Measurements from ENCODE around the gene CNIH3. TPM values are rescaled to one million over a fixed set of nuclear protein-coding genes. Genes with fewer than 3 reads are reported as not detected.

Gene CNIH3
- total and polyA plus RNA-seq, 7 experiments from 2014 or later, result 1.0 to 4.2 (median 2.0) TPM

GRCh38 chr1:224767676-224768075 is 151.6 kb downstream of the CNIH3 start:
- Histone ChIP-seq H3K27ac (ENCODE audit: low read depth, low read length) (no peak overlapping the region), H3K4me3 (ENCODE audit: low read length) (no peak overlapping the region), H3K36me3 (ENCODE audit: control insufficient read depth in 2 of 3, insufficient read depth in 3 of 3, low read length in 3 of 3) (no peaks in the 10 kb centered on the region), H3K9me3 (ENCODE audit: control insufficient read depth in 2 of 3, low read length in 3 of 3) (no peaks in the 10 kb centered on the region), H3K27me3 (ENCODE audit: control insufficient read depth in 2 of 2, insufficient read depth in 2 of 2, low read length in 2 of 2) (no peaks in the 10 kb centered on the region), H3K4me1 (ENCODE audit: control insufficient read depth in 2 of 2, insufficient read depth in 2 of 2, low read length in 2 of 2) (no peaks in the 10 kb centered on the region)
- DNase-seq (no peak), ATAC-seq (no peak)
- H3K9me3 Mint-ChIP-seq, result peaks cover 0 to 1% (median 0%) of the 10 kb centered on the region in 11 donors
- no peak overlapping the region for H3K27ac Mint-ChIP-seq
- CTCF ChIA-PET, result no interaction called here
- no peak overlapping the region for H3K4me3 Mint-ChIP-seq
- H3K4me1 Mint-ChIP-seq, result no peaks in the 10 kb centered on the region
- peaks cover 7 to 23% (median 21%) of the 10 kb centered on the region in 5 donors for H3K27me3 Mint-ChIP-seq
- intact Hi-C loops (cut with micrococcal nuclease), result no loop called here
- POLR2A ChIA-PET, result no interaction called here
- no peaks in the 10 kb centered on the region for H3K36me3 Mint-ChIP-seq

GRCh38 chr1:224768971-224769370 is 152.9 kb downstream of the CNIH3 start:
- Histone ChIP-seq H3K9me3 (ENCODE audit: control insufficient read depth in 2 of 3, low read length in 3 of 3) (no peaks in the 10 kb centered on the region), H3K27ac (ENCODE audit: low read depth, low read length) (no peak overlapping the region), H3K36me3 (ENCODE audit: control insufficient read depth in 2 of 3, insufficient read depth in 3 of 3, low read length in 3 of 3) (no peaks in the 10 kb centered on the region), H3K27me3 (ENCODE audit: control insufficient read depth in 2 of 2, insufficient read depth in 2 of 2, low read length in 2 of 2) (no peaks in the 10 kb centered on the region), H3K4me1 (ENCODE audit: control insufficient read depth in 2 of 2, insufficient read depth in 2 of 2, low read length in 2 of 2) (no peaks in the 10 kb centered on the region), H3K4me3 (ENCODE audit: low read length) (no peak overlapping the region)
- H3K36me3 Mint-ChIP-seq, result no peaks in the 10 kb centered on the region
- H3K27me3 Mint-ChIP-seq, result peaks cover 7 to 24% (median 21%) of the 10 kb centered on the region in 5 donors
- no peak for DNase-seq
- intact Hi-C loops (cut with micrococcal nuclease), result no loop called here
- ChIA-PET CTCF (no interaction called here), POLR2A (no interaction called here)
- no peak overlapping the region for H3K27ac Mint-ChIP-seq
- no peak for ATAC-seq
- H3K9me3 Mint-ChIP-seq, result peaks cover 0 to 1% (median 0%) of the 10 kb centered on the region in 11 donors
- no peak overlapping the region for H3K4me3 Mint-ChIP-seq
- H3K4me1 Mint-ChIP-seq, result no peaks in the 10 kb centered on the region

DNA sequence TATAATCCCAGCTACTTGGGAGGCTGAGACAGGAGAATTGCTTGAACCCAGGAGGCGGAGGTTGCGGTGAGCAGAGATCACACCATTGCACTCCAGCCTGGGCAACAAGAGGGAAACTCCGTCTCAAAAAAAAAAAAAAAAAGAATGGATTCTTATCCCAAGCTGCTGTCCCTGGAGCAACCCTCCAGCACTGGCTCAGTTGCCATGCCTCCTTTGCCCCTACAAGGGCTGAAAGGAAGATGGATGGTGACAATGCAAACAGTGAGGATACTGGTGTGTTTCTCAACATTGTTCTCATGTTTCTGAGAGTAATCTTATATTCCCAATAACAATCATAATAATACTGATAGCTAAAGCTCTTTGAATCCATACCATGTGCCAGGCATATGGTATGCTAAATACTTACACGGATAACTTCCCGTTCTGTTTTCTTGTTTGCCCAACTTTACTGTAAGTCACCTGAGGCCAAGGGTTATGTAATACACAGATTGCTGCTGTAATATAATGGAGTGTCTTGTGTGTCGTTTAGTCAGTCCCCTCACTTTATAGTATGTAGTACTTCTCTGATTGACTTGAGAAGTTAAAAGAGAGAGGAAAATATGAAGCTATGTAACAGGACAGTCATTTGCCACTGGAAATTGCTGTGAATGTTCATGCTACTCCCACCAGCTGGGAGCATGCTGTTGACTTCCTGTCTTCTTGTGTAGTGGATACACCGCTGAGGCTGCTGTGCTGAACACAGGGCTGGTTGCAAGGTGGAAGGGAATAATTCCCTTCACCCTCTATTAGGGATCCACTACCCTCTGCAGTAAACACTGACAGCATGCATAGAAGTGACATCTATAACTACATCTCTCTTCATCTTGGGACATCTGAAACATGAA is 153.6 kb downstream of the CNIH3 start:
- ATAC-seq, result no peak
- Mint-ChIP-seq H3K4me3 (no peak overlapping the region), H3K27me3 (peaks cover 6 to 29% (median 24%) of the 10 kb centered on the region in 5 donors), H3K4me1 (no peaks in the 10 kb centered on the region), H3K9me3 (no peaks in the 10 kb centered on the region), H3K27ac (no peak overlapping the region), H3K36me3 (no peaks in the 10 kb centered on the region)
- H3K4me1 ChIP-seq (ENCODE audit: control insufficient read depth in 2 of 2, insufficient read depth in 2 of 2, low read length in 2 of 2), result no peaks in the 10 kb centered on the region
- no peak for DNase-seq
- H3K27ac ChIP-seq (ENCODE audit: low read depth, low read length), result no peak overlapping the region
- H3K9me3 ChIP-seq (ENCODE audit: control insufficient read depth in 2 of 3, low read length in 3 of 3), result no peaks in the 10 kb centered on the region
- no peaks in the 10 kb centered on the region for H3K36me3 ChIP-seq (ENCODE audit: control insufficient read depth in 2 of 3, insufficient read depth in 3 of 3, low read length in 3 of 3)
- ChIA-PET CTCF (no interaction called here), POLR2A (no interaction called here)
- no peaks in the 10 kb centered on the region for H3K27me3 ChIP-seq (ENCODE audit: control insufficient read depth in 2 of 2, insufficient read depth in 2 of 2, low read length in 2 of 2)
- H3K4me3 ChIP-seq (ENCODE audit: low read length), result no peak overlapping the region
- intact Hi-C loops (cut with micrococcal nuclease), result no loop called here

DNA sequence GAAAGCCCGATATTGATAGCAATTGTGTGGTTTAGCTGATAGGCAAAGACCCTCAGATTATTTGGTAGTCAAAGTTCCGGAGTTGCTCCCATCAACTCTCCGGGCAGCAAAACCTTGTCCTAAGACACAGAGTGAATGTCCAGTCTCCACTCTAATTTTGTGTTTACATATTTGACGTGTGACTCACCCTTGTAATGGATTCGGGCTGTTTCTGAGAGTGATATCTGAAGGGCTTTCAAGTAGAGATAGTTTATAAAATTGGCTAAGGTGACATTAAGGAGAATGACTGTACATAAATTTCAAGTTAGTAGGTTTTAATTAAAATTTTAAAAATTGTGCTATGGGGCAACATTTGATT is 154.2 kb downstream of the CNIH3 start:
- H3K27ac Mint-ChIP-seq, result no peak overlapping the region
- Histone ChIP-seq H3K27ac (ENCODE audit: low read depth, low read length) (no peak overlapping the region), H3K4me3 (ENCODE audit: low read length) (no peak overlapping the region), H3K27me3 (ENCODE audit: control insufficient read depth in 2 of 2, insufficient read depth in 2 of 2, low read length in 2 of 2) (no peaks in the 10 kb centered on the region), H3K9me3 (ENCODE audit: control insufficient read depth in 2 of 3, low read length in 3 of 3) (no peaks in the 10 kb centered on the region), H3K4me1 (ENCODE audit: control insufficient read depth in 2 of 2, insufficient read depth in 2 of 2, low read length in 2 of 2) (no peaks in the 10 kb centered on the region), H3K36me3 (ENCODE audit: control insufficient read depth in 2 of 3, insufficient read depth in 3 of 3, low read length in 3 of 3) (no peaks in the 10 kb centered on the region)
- no peak for DNase-seq
- POLR2A ChIA-PET, result no interaction called here
- intact Hi-C loops (cut with micrococcal nuclease), result no loop called here
- H3K27me3 Mint-ChIP-seq, result peaks cover 4 to 27% (median 23%) of the 10 kb centered on the region in 5 donors
- no peak for ATAC-seq
- no peaks in the 10 kb centered on the region for H3K9me3 Mint-ChIP-seq
- no peaks in the 10 kb centered on the region for H3K4me1 Mint-ChIP-seq
- CTCF ChIA-PET, result no interaction called here
- no peak overlapping the region for H3K4me3 Mint-ChIP-seq
- H3K36me3 Mint-ChIP-seq, result no peaks in the 10 kb centered on the region

GRCh38 chr1:224773646-224774045 is 157.5 kb downstream of the CNIH3 start:
- Histone ChIP-seq H3K4me1 (ENCODE audit: control insufficient read depth in 2 of 2, insufficient read depth in 2 of 2, low read length in 2 of 2) (no peaks in the 10 kb centered on the region), H3K9me3 (ENCODE audit: control insufficient read depth in 2 of 3, low read length in 3 of 3) (no peaks in the 10 kb centered on the region), H3K36me3 (ENCODE audit: control insufficient read depth in 2 of 3, insufficient read depth in 3 of 3, low read length in 3 of 3) (no peaks in the 10 kb centered on the region), H3K27ac (ENCODE audit: low read depth, low read length) (no peak overlapping the region), H3K27me3 (ENCODE audit: control insufficient read depth in 2 of 2, insufficient read depth in 2 of 2, low read length in 2 of 2) (no peaks in the 10 kb centered on the region), H3K4me3 (ENCODE audit: low read length) (no peak overlapping the region)
- Mint-ChIP-seq H3K9me3 (no peaks in the 10 kb centered on the region), H3K27ac (no peak overlapping the region), H3K27me3 (peaks cover 0 to 28% (median 14%) of the 10 kb centered on the region in 5 donors), H3K4me3 (no peak overlapping the region), H3K36me3 (no peaks in the 10 kb centered on the region), H3K4me1 (no peaks in the 10 kb centered on the region)
- ChIA-PET CTCF (no interaction called here), POLR2A (no interaction called here)
- no peak for ATAC-seq
- intact Hi-C loops (cut with micrococcal nuclease), result no loop called here
- DNase-seq, result no peak

DNA sequence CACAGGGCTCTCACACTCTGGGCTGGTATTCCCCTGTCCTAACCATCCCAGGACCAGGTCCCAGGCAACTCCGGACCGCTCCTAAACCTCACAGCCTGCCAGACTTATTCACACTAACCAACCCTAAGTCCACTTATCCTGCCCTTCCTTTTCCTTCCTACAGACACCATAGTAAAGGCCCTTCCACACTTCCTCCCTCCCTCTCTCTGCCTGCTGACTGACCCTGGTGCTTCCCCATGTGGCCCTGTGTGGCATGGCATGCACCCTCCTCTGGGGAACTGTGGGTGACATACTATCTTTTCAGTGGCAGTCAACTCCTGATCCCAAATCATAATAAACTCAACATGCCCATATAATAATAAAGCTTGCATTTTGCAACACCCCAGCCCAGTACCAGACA is 158.3 kb downstream of the CNIH3 start:
- Mint-ChIP-seq H3K4me1 (no peaks in the 10 kb centered on the region), H3K36me3 (no peaks in the 10 kb centered on the region), H3K27ac (no peak overlapping the region), H3K27me3 (peaks cover 0 to 28% (median 14%) of the 10 kb centered on the region in 5 donors), H3K4me3 (no peak overlapping the region), H3K9me3 (no peaks in the 10 kb centered on the region)
- H3K4me1 ChIP-seq (ENCODE audit: control insufficient read depth in 2 of 2, insufficient read depth in 2 of 2, low read length in 2 of 2), result no peaks in the 10 kb centered on the region
- POLR2A ChIA-PET, result no interaction called here
- H3K27ac ChIP-seq (ENCODE audit: low read depth, low read length), result no peak overlapping the region
- no peak overlapping the region for H3K4me3 ChIP-seq (ENCODE audit: low read length)
- intact Hi-C loops (cut with micrococcal nuclease), result no loop called here
- DNase-seq (no peak), ATAC-seq (no peak)
- CTCF ChIA-PET, result no interaction called here
- no peaks in the 10 kb centered on the region for H3K36me3 ChIP-seq (ENCODE audit: control insufficient read depth in 2 of 3, insufficient read depth in 3 of 3, low read length in 3 of 3)
- H3K9me3 ChIP-seq (ENCODE audit: control insufficient read depth in 2 of 3, low read length in 3 of 3), result no peaks in the 10 kb centered on the region
- H3K27me3 ChIP-seq (ENCODE audit: control insufficient read depth in 2 of 2, insufficient read depth in 2 of 2, low read length in 2 of 2), result no peaks in the 10 kb centered on the region

- no peak for ATAC-seq
- Mint-ChIP-seq H3K9me3 (peaks cover 0 to 1% (median 0%) of the 10 kb centered on the region in 11 donors), H3K4me1 (peaks cover 0 to 3% (median 0%) of the 10 kb centered on the region in 7 donors), H3K27ac (no peak overlapping the region), H3K27me3 (peaks cover 0 to 22% (median 11%) of the 10 kb centered on the region in 5 donors), H3K36me3 (no peaks in the 10 kb centered on the region), H3K4me3 (no peak overlapping the region)
- no peaks in the 10 kb centered on the region for H3K27me3 ChIP-seq (ENCODE audit: control insufficient read depth in 2 of 2, insufficient read depth in 2 of 2, low read length in 2 of 2)
- intact Hi-C loops (cut with micrococcal nuclease), result no loop called here
- no peaks in the 10 kb centered on the region for H3K9me3 ChIP-seq (ENCODE audit: control insufficient read depth in 2 of 3, low read length in 3 of 3)
- H3K36me3 ChIP-seq (ENCODE audit: control insufficient read depth in 2 of 3, insufficient read depth in 3 of 3, low read length in 3 of 3), result no peaks in the 10 kb centered on the region
- DNase-seq, result no peak
- ChIA-PET POLR2A (no interaction called here), CTCF (no interaction called here)
- no peaks in the 10 kb centered on the region for H3K4me1 ChIP-seq (ENCODE audit: control insufficient read depth in 2 of 2, insufficient read depth in 2 of 2, low read length in 2 of 2)
- no peak overlapping the region for H3K27ac ChIP-seq (ENCODE audit: low read depth, low read length)
- no peak overlapping the region for H3K4me3 ChIP-seq (ENCODE audit: low read length)
Measured at GRCh38 chr1:224777180-224777579, 161.1 kb downstream of the CNIH3 start.
